Lower leg skin (tissue), 3 donors: ENCODE data around the gene IGSF8.

ENCODE experiments used
- POLR2A ChIP-seq, 2 donors: fragments of 450-650 bp; IDR thresholded peaks; one replicate each; pipeline ENCODE4 v1.6.1; 2016 to 2017; ENCODE audit warnings: antibody characterized with exemption in 2 of 2, mild to moderate bottlenecking in 1 of 2, moderate library complexity in 1 of 2
- TF ChIP-seq, protein P1 (sequence below), 3 donors: fragments of 450-650 bp; IDR thresholded peaks; one replicate each; pipeline ENCODE4 v1.5.1; 2016; ENCODE audit warnings: antibody characterized with exemption in 3 of 3, mild to moderate bottlenecking in 3 of 3, moderate library complexity in 2 of 3

DNA sequence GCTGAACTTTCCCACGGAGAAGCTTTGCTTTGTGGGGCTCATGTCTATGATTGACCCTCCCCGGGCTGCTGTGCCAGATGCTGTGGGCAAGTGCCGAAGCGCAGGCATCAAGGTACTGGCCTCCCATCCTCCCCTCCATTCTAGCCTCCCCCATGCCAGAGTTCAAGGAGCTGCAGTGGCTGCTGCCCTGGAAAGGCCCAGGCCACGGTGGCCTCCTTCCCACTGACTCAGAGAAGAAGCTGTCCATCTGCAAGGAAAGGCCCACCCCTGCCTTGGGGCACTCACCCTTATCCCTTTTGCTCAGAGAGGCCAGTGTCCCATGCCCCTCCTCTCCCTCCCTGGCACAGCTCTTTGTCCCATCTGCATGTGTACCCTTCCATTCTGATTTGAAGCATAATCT lies 32.1 kb upstream of the IGSF8 start:
- no peak for TF ChIP-seq POLR2A (IDR thresholded peaks at IDR 0.05)
- TF ChIP-seq, protein P1, sequence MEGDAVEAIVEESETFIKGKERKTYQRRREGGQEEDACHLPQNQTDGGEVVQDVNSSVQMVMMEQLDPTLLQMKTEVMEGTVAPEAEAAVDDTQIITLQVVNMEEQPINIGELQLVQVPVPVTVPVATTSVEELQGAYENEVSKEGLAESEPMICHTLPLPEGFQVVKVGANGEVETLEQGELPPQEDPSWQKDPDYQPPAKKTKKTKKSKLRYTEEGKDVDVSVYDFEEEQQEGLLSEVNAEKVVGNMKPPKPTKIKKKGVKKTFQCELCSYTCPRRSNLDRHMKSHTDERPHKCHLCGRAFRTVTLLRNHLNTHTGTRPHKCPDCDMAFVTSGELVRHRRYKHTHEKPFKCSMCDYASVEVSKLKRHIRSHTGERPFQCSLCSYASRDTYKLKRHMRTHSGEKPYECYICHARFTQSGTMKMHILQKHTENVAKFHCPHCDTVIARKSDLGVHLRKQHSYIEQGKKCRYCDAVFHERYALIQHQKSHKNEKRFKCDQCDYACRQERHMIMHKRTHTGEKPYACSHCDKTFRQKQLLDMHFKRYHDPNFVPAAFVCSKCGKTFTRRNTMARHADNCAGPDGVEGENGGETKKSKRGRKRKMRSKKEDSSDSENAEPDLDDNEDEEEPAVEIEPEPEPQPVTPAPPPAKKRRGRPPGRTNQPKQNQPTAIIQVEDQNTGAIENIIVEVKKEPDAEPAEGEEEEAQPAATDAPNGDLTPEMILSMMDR (IDR thresholded peaks at IDR 0.05), result no peak
